GM18951 (cell line): ENCODE data around the gene PWP2.
"Not testable (repeated sequence)": the region's sequence is repeated elsewhere in the genome, so short reads cannot be mapped to it uniquely, and the experiment has no call there.

Source experiments
- POLR2A ChIP-seq: IDR thresholded peaks from 4 replicates; pipeline ENCODE4 v1.6.1; 2011; ENCODE audit warnings: mild to moderate bottlenecking; ENCODE audit not compliant: insufficient read length, insufficient read depth; ENCODE audit errors: extremely low read depth
- in situ Hi-C: fragments of 300-500 bp; cut with MboI; formaldehyde crosslinking; loops from one replicate; pipeline ENCODE4 v1.12.0; 2022; ENCODE audit warnings: low sequenced_read_pairs, mixed read lengths, inconsistent platforms; ENCODE audit not compliant: unreplicated experiment

Gene PWP2

DNA sequence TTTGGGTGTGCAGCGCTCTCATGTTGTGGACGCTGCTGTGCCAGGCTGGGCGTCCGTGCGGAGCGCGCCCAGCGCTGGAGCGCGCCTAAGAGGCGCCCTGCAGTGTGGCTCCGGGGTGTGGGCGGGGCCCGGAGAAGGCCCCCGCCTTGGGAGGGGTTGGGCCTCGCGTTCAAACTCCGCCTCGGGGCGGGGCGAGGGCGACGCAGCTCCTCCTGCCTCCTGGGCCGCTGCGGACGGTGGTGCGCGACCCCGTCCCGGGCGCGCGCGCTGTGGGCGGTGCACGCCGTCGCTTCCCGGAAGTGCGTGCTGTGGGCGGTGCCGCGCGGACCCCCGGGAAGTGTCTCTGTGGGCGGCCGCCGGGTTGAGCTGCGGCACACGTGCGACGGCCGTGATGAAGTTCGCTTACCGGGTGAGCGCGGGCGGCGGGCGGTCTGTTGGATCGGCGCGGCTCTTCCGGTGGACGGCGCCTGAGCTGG, at the start of gene PWP2:
Gene PWP2, plus strand, starts transcription at position 374 of the 476 bp plus-strand sequence. Its CDS starts 18 bp downstream, at position 392.
- in situ Hi-C loops = not testable (repeated sequence)
- peak; percentile 23 for TF ChIP-seq POLR2A

GRCh38 chr21:44057960-44058651, 49.1 kb upstream of the PWP2 start:
- in situ Hi-C loops = no loop called here
- no peak for TF ChIP-seq POLR2A

DNA sequence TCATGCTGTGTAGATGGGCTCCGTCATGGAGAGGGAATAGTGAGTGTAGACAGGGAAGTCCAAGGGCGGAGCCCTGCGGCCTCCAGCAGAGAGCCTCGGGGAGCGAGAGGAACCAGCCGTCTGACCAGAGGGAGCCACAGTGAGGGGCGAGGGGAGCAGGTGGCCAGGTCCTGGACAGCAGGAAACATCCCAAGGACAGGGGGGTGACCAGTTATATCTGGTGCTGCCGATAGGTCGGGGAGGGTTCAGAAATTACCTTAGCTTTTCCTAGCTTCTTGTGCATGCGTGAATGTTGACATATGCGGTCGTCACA, 48.6 kb upstream of the PWP2 start:
- TF ChIP-seq POLR2A = no peak

DNA sequence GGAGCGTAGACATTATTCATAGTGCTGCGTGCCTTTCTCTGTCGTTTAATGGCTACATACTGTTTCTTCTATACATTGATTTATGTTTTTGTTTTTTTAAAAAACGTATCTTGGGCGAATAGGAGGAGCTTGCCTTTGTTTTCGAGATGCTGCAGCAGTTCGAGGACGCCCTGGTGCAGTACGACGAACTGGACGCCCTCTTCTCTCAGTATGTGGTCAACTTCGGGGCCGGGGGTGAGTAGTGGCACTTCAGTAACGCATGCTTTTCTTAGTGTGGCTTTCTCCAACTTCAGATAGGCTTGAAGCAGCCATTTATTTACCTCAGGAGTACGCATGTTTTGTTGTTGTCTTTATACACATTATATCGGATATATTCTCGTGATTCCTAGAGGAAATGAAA, 48.2 kb upstream of the PWP2 start:
- in situ Hi-C loops = no loop called here
- TF ChIP-seq POLR2A = no peak

More for the DNA sequence above, 48.6 kb upstream of the PWP2 start:
- in situ Hi-C loops = no loop called here

DNA sequence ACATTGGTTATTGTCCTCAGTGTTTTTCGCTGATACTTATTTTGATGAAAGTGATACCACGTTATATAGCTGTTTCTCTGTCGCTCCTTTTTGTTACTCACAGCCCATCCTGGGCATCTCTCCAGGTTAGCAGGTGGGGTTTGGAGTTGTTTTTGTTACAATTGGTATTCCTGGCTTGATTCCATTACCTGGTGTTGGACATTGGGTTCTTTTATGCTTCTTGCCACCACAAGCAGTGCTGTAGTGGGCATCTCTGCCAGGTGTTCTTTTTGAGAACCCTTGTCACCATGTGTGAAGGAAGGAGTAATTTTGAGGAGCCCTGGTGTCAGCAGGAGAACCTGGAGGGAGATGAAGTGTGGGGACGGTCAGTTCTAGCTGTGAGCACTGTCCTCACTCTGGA, 47.5 kb upstream of the PWP2 start:
- TF ChIP-seq POLR2A = no peak
- in situ Hi-C loops = no loop called here

DNA sequence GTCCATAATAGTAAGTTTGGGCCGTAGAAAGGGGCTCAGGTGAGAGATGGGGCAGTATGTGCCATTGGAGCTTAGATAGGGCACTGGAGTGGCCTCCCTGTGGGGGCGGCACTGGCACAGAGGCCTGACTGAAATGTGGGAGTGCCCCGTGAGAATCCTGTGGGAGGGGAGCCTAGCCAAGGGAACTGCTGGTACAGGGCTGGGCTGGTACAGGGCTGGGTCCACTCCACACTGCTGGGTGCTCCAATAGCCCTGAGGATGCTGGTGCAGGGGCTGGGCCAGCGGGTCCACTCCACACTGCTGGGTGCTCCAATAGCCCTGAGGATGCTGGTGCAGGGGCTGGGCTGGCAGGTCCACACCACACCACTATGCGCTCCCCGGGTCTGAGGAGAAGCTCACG, 44.8 kb upstream of the PWP2 start:
- in situ Hi-C loops = no loop called here

GRCh38 chr21:44063151-44063912, 43.9 kb upstream of the PWP2 start:
- in situ Hi-C loops = no loop called here
- no peak for TF ChIP-seq POLR2A

More for the DNA sequence above, 44.8 kb upstream of the PWP2 start:
- TF ChIP-seq POLR2A = no peak

GRCh38 chr21:44064852-44065403, 42.3 kb upstream of the PWP2 start:
- in situ Hi-C loops = no loop called here
- no peak for TF ChIP-seq POLR2A

GRCh38 chr21:44065428-44065827, 41.8 kb upstream of the PWP2 start:
- in situ Hi-C loops = no loop called here
- TF ChIP-seq POLR2A = no peak

DNA sequence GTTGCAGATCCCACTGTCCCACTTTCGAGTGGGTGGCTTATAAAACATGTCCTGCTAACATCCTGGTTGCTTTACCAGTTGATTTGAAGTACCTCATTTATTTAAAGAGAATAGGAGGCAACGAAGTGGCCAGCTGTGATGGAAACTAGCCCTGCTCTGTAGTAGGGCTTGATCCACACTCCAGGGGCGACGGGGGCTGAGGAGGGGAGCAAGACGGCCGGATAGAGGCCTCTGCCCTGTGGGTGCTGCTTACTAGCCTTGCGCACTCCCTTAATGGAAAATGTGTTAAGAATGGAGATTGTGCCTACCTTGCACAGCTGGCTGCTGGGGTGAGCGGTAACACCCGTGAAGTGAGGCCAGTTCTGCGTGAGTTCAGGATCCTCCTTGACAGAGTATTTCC, 41.1 kb upstream of the PWP2 start:
- in situ Hi-C loops = no loop called here
- TF ChIP-seq POLR2A = no peak

DNA sequence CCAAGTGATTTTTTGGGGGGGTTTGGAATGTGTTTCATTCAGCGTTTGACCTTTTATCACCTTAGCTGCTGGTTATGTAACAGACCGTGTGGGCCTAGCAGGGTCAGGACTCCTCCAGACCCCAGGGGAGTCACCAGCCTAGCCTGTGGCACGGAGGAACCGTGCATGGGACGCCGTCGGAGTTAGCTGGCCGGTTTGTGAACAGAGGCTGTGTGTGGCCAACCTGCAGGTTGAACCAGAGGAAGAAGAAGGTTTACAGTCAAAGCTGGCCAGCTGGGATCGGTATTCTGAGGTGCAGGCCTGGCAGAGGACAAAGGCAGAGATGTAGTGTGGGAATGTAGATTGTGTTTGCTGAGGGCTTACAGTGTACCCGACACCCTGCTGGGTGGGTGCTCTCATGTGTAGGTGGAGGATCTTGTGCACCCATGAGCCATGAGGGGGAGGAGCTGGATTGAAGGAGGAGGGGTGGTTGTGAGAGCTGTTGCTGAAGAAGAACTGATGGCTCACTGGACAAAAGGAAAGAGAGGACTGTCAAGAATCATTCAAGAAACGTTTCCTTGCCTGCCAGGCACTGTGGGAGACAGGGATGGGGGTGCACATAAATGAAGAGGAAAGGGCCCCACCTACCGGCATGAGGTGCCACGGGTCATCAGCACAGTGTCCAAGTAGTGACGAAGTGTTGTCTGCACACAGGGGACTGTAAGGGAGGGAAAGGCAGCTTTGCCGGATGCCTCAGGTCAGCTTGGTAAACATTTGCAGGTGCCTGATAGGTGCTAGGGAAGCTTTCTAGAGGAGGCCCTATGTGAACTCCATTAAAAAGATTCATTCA, 40.0 kb upstream of the PWP2 start:
- no peak for TF ChIP-seq POLR2A
- in situ Hi-C loops = no loop called here

DNA sequence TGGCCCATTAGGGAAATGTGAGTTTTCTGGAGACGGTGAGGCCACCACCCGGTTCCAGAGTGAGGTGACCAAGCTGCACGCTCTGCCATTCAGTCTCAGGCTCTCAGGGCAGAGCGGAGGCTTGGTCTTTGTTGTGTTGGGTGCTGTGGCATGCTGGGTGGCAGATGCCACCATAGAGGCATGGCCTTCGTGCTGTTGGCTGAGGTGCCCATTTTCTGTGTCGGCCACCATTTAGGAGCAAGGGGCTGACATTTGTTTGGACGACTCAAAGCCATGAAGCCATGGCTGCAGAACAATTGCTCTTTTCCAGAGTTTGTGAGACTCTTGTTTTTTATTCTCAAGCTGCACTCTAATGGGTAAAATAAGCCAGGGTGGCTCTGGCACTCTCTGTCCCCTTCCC, 36.8 kb upstream of the PWP2 start:
- TF ChIP-seq POLR2A = no peak
- in situ Hi-C loops = no loop called here
